Measurements from ENCODE around the gene DUSP15.
"Not testable (repeated sequence)": the region's sequence is repeated elsewhere in the genome, so short reads cannot be mapped to it uniquely, and the experiment has no call there.

The DUSP15 gene, protein sequence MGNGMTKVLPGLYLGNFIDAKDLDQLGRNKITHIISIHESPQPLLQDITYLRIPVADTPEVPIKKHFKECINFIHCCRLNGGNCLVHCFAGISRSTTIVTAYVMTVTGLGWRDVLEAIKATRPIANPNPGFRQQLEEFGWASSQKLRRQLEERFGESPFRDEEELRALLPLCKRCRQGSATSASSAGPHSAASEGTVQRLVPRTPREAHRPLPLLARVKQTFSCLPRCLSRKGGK

GRCh38 chr20:31869942-31870725, at the start of gene DUSP15, which contains the start of gene TTLL9:
Gene DUSP15 (minus strand): TSS chr20:31870527. CDS start chr20:31870337, 190 bp downstream.
Gene TTLL9 (plus strand): TSS chr20:31870634. CDS start chr20:31871127, 493 bp downstream.
- in situ Hi-C loops (cut with MboI; ENCODE audit: low sequenced_read_pairs): no loop called here

- in situ Hi-C loops (cut with MboI; ENCODE audit: low sequenced_read_pairs): no loop called here
These were observed 49.3 kb upstream of the DUSP15 start for GRCh38 chr20:31919410-31920155.

DNA sequence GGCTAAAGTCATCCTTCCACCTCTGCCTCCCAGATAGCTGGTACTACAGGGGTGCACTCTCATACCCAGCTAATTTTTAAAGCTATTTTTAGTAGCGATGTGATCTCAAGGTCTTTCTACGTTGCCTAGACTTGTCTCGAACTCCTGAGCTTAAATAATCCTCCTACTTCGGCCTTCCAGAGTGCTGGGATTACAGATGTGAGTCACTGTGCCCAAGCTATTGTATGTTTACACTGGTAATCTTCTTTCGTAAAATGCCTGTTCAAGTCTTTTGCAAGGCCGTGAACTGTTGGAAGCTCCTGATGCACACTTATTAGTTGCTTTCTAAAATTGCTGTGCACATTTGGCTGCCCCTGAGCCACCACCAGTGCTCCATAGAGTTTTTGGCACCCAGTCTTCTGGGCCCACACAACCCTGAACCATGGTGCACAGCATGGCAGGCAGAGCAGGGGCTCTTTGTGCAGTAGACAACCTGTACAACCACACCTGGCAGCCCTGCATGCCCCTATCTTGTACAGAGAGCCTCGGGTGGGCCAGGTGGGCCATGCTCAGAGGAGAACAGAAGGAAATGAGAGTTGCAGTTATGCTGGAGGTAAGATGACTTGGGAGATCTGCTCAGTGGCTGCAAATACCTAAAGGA, 48.3 kb upstream of the DUSP15 start:
- in situ Hi-C loops (cut with MboI; ENCODE audit: low sequenced_read_pairs): no loop called here

DNA sequence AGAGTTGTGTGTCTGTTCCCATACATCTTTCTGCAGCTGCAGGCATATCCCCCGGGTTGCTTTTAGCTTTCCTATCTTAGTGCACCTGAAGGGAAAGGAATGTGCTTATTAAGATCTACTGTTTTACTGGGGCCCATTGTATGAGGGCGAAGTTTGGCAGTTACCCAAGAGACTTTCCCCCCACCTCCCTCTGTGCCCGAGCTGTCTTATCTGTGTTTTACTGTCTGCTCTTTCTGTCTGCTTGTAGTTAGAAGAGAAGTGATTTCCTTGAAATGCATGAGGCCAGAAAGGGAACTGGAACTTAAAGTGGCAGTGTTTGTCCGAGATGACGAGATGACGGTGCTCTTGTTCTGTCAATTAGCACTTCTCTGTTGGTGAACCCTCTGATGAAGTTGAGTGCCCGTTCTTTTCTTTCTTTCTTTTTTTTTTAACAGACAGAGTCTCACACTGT, 47.7 kb upstream of the DUSP15 start:
- in situ Hi-C loops (cut with MboI; ENCODE audit: low sequenced_read_pairs): not testable (repeated sequence)

DNA sequence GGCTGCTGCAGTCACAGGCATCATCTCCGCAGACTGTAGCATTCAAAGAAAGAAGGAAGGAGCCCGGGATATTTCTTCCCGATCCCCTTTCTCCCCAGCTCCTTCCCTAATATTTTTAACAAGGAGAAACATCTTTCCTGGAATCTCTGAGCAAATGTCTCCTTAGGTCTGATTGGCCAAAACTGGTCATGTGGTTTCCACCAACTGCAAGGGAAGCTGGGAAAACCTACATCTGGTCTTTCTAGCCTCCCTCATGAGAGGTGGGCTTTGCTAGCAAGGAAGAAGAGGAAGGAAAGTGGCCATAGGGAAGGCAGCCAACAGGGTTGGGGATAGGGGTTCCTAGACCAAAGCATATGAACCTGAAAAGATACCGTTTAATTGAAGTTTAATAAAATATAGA, 46.4 kb upstream of the DUSP15 start:
- in situ Hi-C loops (cut with MboI; ENCODE audit: low sequenced_read_pairs): no loop called here

- in situ Hi-C loops (cut with MboI; ENCODE audit: low sequenced_read_pairs): no loop called here
These were observed 45.4 kb upstream of the DUSP15 start for GRCh38 chr20:31915491-31916280.

DNA sequence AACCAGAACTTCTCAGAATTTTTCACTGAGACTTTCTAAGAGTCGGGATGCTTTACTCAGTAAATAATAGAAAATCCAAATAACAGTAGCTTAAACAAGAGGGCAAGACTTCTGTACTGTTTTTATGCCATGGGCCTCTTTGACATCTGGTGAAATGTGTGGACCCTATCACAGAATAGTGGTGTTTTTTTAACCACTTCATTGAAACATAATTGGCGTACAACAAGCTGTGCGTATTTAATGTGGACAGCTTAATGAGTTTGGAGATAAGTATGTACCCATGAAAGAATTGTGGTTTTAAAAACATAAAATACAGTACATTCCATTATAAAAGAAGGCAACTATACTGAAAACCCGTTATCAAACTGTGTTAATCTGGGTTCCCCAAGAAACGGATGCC, 43.8 kb upstream of the DUSP15 start:
- in situ Hi-C loops (cut with MboI; ENCODE audit: low sequenced_read_pairs): no loop called here

GRCh38 chr20:31913431-31914157, 43.3 kb upstream of the DUSP15 start:
- in situ Hi-C loops (cut with MboI; ENCODE audit: low sequenced_read_pairs): no loop called here

GRCh38 chr20:31910071-31910803, 39.9 kb upstream of the DUSP15 start:
- in situ Hi-C loops (cut with MboI; ENCODE audit: low sequenced_read_pairs): no loop called here

DNA sequence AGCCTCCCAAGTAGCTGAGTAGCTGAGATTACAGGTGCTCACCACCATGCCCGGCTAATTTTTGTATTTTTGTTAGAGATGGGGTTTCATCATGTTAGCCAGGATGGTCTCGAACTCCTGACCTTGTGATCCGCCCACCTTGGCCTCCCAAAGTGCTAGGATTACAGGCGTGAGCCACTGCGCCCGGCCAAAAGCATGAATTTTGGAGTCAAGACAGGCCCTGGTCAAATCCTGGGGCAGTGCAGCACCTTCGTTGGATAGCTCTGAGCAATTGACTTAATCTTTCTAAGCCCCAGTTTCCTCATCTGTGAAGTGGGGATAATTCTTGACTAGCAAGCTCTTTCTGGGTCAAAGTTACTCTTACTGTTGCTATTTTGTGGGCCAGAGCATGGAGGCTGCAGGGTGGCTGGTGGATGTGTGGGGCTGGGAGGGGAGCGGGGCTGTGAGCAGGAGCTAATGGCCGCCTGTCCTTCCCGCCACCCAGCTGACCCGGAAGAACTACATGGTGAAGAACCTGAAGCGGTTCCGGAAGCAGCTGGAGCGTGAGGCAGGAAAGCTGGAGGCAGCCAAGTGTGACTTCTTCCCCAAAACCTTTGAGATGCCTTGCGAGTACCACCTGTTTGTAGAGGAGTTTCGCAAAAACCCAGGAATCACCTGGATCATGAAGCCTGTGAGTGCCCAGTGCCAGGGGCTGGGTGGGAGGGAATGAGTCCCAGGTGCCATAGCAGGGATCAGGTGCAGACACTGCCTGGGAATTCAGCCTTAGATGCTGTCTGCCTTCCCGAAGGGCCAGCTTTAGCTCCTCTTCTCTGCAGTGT, 39.1 kb upstream of the DUSP15 start:
- in situ Hi-C loops (cut with MboI; ENCODE audit: low sequenced_read_pairs): no loop called here

DNA sequence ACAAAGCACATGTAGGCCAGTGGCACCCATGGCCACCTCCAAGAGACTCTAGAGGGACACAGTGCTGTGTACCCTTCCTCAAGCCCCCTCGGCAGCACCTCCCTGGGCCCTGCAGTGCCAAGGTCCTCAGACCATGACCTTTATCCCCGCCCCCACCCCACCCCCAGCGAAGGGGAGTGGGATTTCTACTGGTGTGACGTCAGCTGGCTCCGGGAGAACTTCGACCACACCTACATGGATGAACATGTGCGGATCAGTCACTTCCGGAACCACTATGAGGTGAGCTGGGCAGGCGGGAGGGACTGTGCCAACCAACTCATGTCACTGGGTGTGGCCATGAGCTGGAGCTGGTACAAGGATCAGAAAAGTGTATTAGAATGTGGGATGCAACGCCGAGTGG, 38.1 kb upstream of the DUSP15 start:
- in situ Hi-C loops (cut with MboI; ENCODE audit: low sequenced_read_pairs): no loop called here

DNA sequence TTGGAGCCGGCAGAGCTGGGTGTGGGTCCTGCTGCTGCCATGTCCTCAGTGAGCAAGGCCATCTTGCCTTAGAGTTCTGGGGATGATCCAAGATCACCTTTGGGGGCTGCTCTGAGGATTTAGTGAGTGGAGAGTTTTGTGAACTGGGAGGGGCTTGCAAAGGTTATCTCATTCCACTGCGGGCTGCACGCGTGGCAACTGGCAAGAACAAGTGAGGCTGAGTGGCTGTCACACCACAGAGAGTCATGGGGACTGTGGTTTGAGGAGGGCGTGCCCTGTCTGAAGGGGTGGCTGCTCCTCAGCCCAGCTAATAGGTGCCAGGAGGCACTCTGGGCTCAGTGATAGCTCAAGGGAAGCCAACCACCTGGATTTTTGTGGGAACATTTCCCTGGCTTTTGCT, 37.7 kb upstream of the DUSP15 start:
- in situ Hi-C loops (cut with MboI; ENCODE audit: low sequenced_read_pairs): no loop called here

DNA sequence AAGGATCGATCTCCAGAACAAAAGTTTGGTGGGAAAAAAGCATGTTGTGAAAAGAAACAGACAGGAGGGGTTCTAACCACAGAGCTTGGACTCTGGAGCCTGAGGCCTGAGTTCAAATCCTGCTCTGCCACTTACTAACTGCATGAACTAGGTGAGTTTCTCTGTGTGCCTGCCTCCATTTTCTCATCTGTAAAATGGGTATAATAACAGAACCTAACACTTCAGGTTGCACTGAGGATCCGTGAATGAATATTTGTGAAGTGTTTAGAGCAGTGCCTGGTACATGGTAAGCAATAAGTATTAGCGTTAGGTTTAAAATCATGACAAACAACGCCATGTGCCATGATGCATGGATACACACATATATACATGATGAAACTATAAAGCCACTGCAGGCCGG, 36.7 kb upstream of the DUSP15 start:
- in situ Hi-C loops (cut with MboI; ENCODE audit: low sequenced_read_pairs): no loop called here

- in situ Hi-C loops (cut with MboI; ENCODE audit: low sequenced_read_pairs): no loop called here
These were observed 35.7 kb upstream of the DUSP15 start for GRCh38 chr20:31906001-31906400.

DNA sequence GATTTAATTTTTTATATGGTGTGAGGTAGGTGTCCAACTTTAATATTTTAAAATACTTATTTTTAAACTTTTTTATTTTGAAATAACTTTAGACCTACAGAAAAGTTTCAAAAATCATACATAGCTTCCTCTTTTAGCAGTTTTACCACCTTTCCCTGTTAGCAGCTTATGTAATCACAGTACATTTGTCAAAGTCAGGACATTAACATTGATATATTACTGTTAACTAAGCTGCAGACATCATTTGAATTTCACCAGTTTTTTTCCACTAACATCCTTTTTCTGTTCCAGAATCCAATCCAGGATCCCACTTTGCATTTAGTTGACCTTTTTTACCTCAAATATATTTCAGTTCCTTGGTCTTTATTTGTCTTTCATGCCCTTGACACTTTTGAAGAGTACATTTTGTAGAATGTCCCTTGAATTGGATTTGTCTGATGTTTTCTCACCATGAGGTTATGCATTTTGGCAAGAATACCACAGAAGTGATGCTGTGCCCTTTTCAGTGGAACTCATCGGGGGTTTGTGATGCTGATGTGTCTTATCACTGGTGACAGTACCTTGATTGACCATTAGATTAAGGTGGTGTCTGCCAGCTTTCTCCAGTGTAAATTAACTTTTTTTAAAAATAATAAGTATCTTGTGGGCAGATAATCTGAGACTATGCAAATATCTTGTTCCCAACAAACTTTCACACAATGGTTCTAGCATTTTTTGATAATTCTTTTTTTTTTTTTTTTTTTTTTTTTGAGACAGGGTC, 33.5 kb upstream of the DUSP15 start:
- in situ Hi-C loops (cut with MboI; ENCODE audit: low sequenced_read_pairs): no loop called here

DNA sequence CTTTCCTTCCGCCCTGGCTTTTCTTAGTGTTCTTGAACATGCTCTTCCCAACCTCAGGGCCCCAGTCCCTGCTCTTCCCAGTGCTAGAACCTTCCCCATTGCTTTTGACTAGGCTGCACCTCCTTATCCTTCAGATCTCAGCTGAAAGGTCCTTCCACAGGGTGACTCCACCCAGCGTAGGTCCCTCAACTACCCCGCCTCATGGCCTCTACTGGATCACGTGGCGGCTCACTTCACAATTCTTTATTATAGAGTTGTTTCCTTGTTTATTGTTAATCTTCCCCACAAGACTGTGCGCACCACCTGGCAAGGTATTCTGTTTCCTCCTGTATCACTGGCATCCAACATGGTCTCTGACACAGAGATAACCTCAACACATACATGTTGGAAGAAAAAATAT, 31.3 kb upstream of the DUSP15 start:
- in situ Hi-C loops (cut with MboI; ENCODE audit: low sequenced_read_pairs): no loop called here

- in situ Hi-C loops (cut with MboI; ENCODE audit: low sequenced_read_pairs): no loop called here
These were observed 27.2 kb upstream of the DUSP15 start for GRCh38 chr20:31897541-31897940.

Data from HL-60/S4 treated with phorbol 12-myristate 13-acetate at 8.2 ng/mL for 4 days and 3 days (cell line).